Prostate gland (tissue), 2 donors: Measurements from ENCODE around the gene DCD. TPM values are rescaled to one million over a fixed set of nuclear protein-coding genes. Genes with fewer than 3 reads are reported as not detected.

Experiments used
- total RNA-seq, 2 donors: library from RNA; depleted of rRNA; stranded (reverse); fragments of >200 nt; gene quantifications; one replicate each; pipeline ENCODE4 v1.1.0, GENCODE V29; 2016

Gene DCD
- total RNA-seq, 2 donors from 2014 or later: 3.6 TPM; not detected in 1

Other genes starting within 250 kb of the DCD start
- 10 to 100 TPM; 44.2 to 99.4 TPM for gene ITGA5, start 229.1 kb downstream of the DCD start, total RNA-seq
- gene GTSF1, start 174.8 kb downstream of the DCD start, total RNA-seq: 10 to 100 TPM in 1 of 2 donors, not detected in 1; 50.7 TPM
- 10 to 100 TPM in 1 of 2 donors, 1 to 10 TPM in 1; 3.6 to 10.2 TPM for gene NCKAP1L, start 150.6 kb downstream of the DCD start, total RNA-seq
- 1 to 10 TPM in 1 of 2 donors, under 1 TPM in 1; 0.96 to 3.5 TPM for gene PDE1B, start 98.8 kb downstream of the DCD start, total RNA-seq
- gene PPP1R1A, start 59.7 kb downstream of the DCD start, total RNA-seq: 10 to 100 TPM in 1 of 2 donors, under 1 TPM in 1; 0.87 to 12.0 TPM
- gene LACRT, start 13.5 kb downstream of the DCD start, total RNA-seq: not detected
- not detected for gene MUCL1, start 206.2 kb upstream of the DCD start, total RNA-seq